Measurements from ENCODE around the gene PTPRT.

DNA sequence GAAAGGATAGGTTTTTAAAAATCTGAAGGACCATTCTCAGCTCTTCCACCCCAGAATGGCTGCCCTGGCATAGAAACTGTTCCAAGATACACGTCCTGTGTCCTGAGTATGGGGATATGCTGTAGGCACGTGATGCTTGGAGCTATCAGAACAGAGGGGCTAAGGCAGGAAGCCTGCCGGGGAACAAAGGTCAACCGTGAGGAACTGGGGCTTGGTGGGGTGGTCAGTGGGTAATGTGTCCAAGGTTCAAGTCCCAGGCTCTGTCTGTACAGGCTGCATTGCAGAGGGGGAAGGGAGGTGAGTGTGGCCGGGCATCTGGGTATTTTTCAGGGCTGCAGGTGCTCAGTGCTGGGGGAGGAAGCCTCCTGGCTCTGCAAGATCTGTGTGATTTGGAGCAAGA lies 1092.0 kb downstream of the PTPRT start:
- TF ChIP-seq CTCF (tag by site-specific recombination; IDR thresholded peaks at IDR 0.05) (no peak), ZNF529 (tag by site-specific recombination; IDR thresholded peaks at IDR 0.05; ENCODE audit: insufficient replicate concordance) (no peak), ZNF146 (tag by site-specific recombination; IDR thresholded peaks at IDR 0.05) (no peak), GLI2 (tag by site-specific recombination; IDR thresholded peaks at IDR 0.05; ENCODE audit: borderline replicate concordance, low read depth) (no peak), ZFHX2 (tag by site-specific recombination; conservative IDR thresholded peaks at IDR 0.05) (no peak), REST (tag by site-specific recombination; IDR thresholded peaks at IDR 0.05) (no peak)
- TF ChIP-seq, protein P1, sequence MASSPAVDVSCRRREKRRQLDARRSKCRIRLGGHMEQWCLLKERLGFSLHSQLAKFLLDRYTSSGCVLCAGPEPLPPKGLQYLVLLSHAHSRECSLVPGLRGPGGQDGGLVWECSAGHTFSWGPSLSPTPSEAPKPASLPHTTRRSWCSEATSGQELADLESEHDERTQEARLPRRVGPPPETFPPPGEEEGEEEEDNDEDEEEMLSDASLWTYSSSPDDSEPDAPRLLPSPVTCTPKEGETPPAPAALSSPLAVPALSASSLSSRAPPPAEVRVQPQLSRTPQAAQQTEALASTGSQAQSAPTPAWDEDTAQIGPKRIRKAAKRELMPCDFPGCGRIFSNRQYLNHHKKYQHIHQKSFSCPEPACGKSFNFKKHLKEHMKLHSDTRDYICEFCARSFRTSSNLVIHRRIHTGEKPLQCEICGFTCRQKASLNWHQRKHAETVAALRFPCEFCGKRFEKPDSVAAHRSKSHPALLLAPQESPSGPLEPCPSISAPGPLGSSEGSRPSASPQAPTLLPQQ (tag by site-specific recombination; IDR thresholded peaks at IDR 0.05): no peak
- TF ChIP-seq, protein P2, sequence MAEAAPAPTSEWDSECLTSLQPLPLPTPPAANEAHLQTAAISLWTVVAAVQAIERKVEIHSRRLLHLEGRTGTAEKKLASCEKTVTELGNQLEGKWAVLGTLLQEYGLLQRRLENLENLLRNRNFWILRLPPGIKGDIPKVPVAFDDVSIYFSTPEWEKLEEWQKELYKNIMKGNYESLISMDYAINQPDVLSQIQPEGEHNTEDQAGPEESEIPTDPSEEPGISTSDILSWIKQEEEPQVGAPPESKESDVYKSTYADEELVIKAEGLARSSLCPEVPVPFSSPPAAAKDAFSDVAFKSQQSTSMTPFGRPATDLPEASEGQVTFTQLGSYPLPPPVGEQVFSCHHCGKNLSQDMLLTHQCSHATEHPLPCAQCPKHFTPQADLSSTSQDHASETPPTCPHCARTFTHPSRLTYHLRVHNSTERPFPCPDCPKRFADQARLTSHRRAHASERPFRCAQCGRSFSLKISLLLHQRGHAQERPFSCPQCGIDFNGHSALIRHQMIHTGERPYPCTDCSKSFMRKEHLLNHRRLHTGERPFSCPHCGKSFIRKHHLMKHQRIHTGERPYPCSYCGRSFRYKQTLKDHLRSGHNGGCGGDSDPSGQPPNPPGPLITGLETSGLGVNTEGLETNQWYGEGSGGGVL (tag by site-specific recombination; IDR thresholded peaks at IDR 0.05): no peak
- TF ChIP-seq, protein P3, sequence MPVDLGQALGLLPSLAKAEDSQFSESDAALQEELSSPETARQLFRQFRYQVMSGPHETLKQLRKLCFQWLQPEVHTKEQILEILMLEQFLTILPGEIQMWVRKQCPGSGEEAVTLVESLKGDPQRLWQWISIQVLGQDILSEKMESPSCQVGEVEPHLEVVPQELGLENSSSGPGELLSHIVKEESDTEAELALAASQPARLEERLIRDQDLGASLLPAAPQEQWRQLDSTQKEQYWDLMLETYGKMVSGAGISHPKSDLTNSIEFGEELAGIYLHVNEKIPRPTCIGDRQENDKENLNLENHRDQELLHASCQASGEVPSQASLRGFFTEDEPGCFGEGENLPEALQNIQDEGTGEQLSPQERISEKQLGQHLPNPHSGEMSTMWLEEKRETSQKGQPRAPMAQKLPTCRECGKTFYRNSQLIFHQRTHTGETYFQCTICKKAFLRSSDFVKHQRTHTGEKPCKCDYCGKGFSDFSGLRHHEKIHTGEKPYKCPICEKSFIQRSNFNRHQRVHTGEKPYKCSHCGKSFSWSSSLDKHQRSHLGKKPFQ (tag by site-specific recombination; IDR thresholded peaks at IDR 0.05): no peak
- TF ChIP-seq, protein P4, sequence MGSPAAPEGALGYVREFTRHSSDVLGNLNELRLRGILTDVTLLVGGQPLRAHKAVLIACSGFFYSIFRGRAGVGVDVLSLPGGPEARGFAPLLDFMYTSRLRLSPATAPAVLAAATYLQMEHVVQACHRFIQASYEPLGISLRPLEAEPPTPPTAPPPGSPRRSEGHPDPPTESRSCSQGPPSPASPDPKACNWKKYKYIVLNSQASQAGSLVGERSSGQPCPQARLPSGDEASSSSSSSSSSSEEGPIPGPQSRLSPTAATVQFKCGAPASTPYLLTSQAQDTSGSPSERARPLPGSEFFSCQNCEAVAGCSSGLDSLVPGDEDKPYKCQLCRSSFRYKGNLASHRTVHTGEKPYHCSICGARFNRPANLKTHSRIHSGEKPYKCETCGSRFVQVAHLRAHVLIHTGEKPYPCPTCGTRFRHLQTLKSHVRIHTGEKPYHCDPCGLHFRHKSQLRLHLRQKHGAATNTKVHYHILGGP (tag by site-specific recombination; IDR thresholded peaks at IDR 0.05): no peak
